Nucleus accumbens (tissue), 56 donors: ENCODE data around the gene SDR42E1.
"Not testable (repeated sequence)": the region's sequence is repeated elsewhere in the genome, so short reads cannot be mapped to it uniquely, and the experiment has no call there.

Source experiments
- DNase-seq, 56 donors: peaks; one replicate each; lab custom pipeline; 2025; lab: John Stamatoyannopoulos, UW

The SDR42E1 gene

GRCh38 chr16:82006036-82006435, 5.2 kb downstream of the SDR42E1 start:
- no peak for DNase-seq

GRCh38 chr16:82005027-82005830, 6.0 kb downstream of the SDR42E1 start:
- no peak for DNase-seq

- DNase-seq: no peak
Measured at GRCh38 chr16:82004601-82005000, 6.7 kb downstream of the SDR42E1 start.

GRCh38 chr16:82002831-82003230, 8.4 kb downstream of the SDR42E1 start:
- no peak for DNase-seq

GRCh38 chr16:81997738-81998137, 13.5 kb downstream of the SDR42E1 start:
- no peak for DNase-seq

GRCh38 chr16:81996664-81997509, 14.4 kb downstream of the SDR42E1 start:
- DNase-seq: no peak

GRCh38 chr16:81995651-81996050, 15.6 kb downstream of the SDR42E1 start:
- DNase-seq: no peak

GRCh38 chr16:81994485-81994884, 16.8 kb downstream of the SDR42E1 start:
- no peak for DNase-seq

- no peak for DNase-seq
Measured at GRCh38 chr16:81992859-81993258, 18.4 kb downstream of the SDR42E1 start.

- DNase-seq: no peak
Measured at GRCh38 chr16:81987706-81988105, 23.6 kb downstream of the SDR42E1 start.

GRCh38 chr16:81987121-81987520, 24.1 kb downstream of the SDR42E1 start:
- DNase-seq: no peak

- DNase-seq: not testable (repeated sequence)
Measured at GRCh38 chr16:81977335-81977942, 33.8 kb downstream of the SDR42E1 start.

GRCh38 chr16:81975637-81976036, 35.6 kb downstream of the SDR42E1 start:
- DNase-seq: no peak

- no peak for DNase-seq
Measured at GRCh38 chr16:81973737-81974136, 37.5 kb downstream of the SDR42E1 start.

GRCh38 chr16:81971853-81972252, 39.4 kb downstream of the SDR42E1 start:
- no peak for DNase-seq

- DNase-seq: no peak
Measured at GRCh38 chr16:81967358-81967757, 43.9 kb downstream of the SDR42E1 start.

- DNase-seq: no peak
Measured at GRCh38 chr16:81964808-81965207, 46.5 kb downstream of the SDR42E1 start.

- no peak for DNase-seq
Measured at GRCh38 chr16:81956213-81956948, 54.9 kb downstream of the SDR42E1 start.

- DNase-seq: no peak
Measured at GRCh38 chr16:81951564-81951963, 59.7 kb downstream of the SDR42E1 start.

- DNase-seq: no peak
Measured at GRCh38 chr16:81946206-81946605, 65.1 kb downstream of the SDR42E1 start.

GRCh38 chr16:81945665-81946064, 65.6 kb downstream of the SDR42E1 start:
- no peak for DNase-seq
